Activated CD4-positive, alpha-beta T cell treated with anti-CD3 and anti-CD28 coated beads, Interleukin-10, Interleukin-2, amounts not matched to agents 100 ng/mL and 50 ng/mL, durations not matched to agents 16 hours and 8 hours (primary cell): ENCODE data around the gene CFAP65.

Source experiments
- DNase-seq: peaks from one replicate; pipeline ENCODE4 v3.0.0-alpha.2; 2020

CFAP65 gene

DNA sequence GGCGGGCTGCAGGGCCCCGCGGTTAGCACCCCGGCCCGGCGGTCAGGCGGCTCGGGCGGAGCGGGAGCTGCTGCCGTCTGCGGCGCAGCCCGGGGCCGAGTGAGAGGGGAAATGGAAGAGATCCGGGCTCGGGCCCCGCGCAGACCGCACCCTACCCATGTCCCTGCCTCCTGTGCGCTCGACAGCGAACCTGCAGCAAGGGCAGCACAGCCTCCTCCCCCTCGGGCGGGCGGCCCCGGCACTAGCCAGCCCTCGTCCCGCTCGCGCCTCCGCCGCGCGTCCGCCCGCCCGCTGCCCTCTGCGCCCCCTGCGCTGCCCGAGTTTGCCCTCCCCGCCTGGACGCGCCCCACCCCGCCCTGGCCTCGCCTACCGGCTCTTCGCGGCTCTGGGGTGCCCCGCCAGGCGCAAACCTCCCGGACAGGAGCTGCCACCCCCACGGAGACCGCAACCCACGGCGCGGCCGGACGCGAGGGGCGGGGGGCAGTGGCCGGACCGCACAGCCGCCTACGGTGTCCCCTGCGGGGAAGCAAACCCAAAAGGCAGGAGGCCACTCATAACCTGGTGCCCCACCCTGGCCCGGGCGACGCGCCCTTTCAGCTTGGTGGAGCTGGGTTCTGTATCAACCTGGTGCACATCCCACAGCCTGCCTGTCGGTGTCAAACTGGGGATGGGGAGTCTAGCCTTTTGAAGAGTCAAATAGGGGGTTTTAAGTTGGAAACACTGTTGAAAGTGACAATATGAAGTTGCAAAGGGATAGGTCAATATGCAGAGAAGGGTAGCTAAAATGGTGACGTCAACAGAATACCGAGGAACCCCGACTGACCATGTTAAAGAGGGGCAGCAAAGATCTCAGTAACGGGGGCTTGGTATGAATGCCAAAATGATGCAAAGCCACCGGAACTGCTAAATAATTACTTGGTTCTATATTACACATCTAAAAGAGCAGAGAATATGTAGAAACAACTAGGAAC lies 19.8 kb upstream of the CFAP65 start, which contains the start of gene IHH:
TSS of gene IHH (minus strand) at position 101 of the 971 bp plus-strand sequence. CDS start 454 bp downstream, outside the sequence.
- DNase-seq = no peak

DNA sequence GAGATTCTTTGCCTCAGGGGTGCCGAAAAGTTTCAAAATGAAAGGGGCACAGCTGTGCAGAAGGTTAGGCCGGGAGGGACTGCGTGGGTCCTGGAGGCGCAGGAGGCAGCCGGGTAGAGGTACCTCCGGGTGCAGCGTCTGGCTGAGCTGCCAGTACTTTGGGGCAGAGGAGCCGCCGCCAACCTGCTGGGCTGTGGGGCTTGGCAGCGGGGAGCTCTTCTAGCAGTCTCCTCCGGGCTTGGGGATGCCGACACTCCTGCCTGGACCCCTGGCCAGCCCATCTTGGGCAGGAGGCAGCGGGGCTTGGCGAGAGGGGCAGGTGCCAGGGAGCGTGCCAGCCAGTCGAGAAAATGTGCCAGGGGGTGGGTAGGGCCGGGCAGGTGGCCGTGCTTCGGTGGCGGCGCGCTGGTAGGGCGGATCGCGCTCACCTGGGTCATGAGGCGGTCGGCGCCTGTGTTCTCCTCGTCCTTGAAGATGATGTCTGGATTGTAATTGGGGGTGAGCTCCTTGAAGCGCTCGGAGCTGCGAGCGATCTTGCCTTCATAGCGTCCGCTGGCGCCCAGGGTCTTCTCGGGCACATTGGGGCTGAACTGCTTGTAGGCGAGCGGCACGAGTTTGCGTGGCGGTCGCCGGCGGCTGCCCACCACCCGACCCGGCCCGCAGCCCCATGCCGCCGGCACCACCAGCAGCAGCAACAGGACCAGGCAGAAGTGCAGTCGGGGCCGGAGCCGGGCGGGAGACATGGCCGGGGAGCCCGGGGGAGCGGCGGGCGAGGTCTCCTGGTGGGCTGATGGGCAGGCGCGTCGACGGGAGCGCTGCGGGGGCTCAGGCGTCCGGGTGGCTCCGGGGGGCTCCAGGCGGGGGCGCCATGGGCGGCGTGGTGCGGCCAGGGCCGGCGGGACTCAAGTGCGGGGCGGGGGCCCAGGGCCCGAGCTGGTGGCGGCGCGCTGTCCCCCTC lies 18.7 kb upstream of the CFAP65 start:
- peak; percentile 11 for DNase-seq

DNA sequence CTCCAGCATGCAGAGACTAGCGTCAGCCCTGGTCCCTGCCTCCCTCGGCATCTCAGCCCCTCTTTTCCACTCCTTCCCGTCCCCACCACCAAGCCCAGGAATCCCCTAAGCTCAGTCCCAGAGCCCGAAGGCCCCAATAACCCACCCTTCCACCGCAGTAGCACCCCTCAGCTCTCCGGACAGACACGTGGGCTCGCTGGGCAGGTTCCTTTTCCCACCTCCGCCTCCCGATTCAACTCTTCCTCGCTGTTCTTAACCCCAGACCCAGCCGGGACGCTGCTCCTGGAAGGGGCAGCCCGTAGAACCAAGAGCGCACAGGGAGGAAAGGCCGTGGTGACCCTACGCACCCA lies 18.0 kb upstream of the CFAP65 start:
- DNase-seq = no peak

DNA sequence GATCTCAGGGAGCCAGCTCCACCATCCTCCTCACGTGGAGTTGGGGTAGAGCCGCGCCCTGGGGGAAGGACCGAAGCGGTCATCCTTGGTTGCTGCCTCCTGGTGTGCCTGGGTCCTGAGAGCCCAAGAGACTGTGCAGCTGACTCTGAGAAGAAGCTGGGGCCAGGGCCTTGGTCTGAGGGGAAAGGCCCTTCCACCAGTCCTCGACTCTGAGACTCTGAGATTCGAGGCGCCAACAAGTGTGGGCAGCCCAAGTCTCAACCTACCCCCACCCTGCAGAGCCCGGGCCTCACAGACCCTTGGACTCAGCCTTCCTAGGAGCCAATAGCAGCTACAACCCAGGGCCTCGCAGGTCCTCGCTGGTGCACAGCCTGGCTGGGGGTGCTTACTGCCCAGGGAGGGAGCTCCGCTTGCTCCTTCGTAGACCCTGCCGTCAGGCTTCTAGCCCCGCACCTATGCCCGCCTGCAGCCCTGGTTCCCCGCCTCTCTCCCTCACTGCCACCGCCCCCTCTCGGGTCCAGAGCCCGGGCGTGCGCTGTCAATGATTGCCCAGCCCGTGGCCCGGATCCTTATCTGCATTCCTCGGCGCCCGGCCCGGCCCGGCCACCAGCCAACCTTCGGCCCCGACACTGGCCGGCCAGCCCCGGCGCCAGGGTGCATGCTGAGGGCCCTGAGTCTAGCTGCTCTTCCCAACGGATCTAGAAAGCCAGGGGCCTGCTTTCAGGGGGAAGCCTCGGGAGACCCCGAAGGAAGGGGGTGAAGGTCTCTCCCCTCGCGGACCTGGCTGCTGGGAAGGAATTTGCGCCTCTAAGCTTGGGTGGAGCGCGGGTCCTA lies 17.4 kb upstream of the CFAP65 start:
- no peak for DNase-seq

DNA sequence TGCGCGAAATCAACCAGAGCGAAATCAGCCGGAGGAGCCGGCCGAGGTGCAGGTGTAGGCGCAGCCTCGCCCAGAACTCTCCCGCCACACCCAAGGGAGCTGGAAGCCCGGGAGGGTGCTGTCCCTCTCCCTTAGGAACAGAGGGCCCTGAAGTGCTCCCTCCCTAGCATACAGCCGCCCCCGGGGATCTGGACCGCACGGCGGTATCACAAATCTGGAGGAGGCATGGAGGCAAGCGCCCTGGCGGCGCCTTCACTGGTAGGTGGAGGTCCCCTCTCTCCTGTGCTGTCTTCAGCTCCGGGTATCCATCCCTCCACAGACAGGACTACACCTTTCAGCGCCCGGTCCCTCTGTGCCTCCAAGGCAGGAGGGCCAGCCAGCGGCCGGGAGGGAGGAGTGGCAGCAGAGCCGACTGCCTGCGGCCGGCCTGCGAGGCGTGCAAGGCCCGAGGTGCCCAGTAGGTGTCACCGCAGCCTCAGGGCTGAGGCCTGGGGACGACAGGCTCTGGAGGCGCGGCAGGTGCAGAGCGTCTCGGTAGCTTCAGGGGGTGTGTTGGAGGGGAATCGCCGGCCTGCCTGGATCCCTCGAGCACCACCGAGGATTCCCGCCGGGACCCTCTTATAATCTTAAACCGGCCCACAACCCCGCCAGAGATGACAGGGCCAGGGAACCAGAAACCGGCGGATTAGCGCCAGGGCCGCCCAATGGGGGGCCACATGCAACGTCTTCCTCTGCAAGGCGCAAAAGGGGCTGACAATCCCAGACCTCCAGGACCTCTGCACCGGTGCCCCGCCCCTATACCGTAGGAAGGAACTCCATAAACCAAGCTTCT lies 16.6 kb upstream of the CFAP65 start:
- peak; percentile 86 for DNase-seq

DNA sequence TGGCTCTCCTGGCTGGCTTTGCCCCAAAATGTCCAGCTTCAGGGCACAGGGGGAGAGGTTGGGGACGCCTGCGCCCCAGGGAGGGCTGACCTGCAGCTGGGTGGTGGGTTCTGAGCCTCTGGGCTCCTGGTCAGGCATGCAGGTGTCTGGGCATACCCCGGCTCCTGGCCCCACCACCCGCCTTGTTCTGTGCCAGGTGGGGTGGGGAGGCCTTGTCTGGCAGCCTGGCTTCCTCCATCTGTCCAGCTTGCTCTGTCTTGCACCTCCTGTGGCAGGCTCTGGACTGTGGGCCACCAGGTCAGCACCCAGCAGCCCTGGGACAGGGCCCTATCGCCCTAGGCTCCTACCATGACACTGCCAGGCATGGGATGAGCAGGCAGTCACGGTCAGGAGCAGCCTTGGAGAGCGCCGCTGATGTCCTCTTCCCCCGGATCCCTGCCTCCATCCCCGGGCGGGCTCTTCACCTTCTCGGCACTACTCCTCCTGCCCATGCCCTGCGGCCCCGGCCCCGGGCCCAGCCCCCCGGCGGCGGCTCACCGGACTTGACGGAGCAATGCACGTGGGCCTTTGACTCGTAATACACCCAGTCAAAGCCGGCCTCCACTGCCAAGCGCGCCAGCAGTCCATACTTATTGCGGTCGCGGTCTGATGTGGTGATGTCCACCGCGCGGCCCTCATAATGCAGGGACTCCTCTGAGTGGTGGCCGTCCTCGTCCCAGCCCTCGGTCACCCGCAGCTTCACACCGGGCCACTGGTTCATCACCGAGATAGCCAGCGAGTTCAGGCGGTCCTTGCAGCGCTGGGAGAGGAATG lies 15.8 kb upstream of the CFAP65 start:
- no peak for DNase-seq

DNA sequence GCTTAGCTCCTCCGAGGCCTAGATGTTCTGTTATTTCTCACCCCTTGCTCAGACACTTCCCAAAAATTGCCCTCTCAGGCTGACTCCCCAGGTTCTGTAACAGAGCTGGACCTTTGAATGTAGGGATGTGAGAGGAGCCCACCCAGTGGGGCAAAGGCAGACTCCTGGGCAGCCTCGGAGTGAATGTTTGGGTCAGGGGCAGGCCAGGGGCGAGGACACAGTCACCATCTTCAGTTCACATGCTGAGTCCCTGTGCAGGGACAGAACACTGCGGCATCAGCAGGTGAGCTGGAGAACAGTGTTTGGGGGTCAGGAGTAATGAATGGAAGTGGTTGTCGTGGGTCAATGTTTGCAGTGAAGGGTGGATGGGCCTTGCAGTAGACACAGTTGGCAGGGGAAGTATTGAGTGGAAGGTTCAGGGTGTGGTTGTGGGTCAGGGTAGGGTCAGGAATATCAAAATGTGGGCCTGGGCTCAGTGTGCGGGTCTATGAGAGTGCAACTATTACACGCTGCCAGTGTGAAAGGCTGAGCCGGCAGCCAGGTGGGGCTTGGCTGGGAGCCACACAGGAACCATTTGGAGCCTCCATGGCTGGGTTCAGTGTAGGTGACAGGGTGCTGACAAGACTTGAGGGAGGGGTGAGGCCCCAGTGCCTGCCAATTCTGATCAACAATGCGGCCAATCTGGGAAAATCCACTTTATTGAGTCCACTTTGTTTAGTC lies 15.0 kb upstream of the CFAP65 start:
- no peak for DNase-seq

DNA sequence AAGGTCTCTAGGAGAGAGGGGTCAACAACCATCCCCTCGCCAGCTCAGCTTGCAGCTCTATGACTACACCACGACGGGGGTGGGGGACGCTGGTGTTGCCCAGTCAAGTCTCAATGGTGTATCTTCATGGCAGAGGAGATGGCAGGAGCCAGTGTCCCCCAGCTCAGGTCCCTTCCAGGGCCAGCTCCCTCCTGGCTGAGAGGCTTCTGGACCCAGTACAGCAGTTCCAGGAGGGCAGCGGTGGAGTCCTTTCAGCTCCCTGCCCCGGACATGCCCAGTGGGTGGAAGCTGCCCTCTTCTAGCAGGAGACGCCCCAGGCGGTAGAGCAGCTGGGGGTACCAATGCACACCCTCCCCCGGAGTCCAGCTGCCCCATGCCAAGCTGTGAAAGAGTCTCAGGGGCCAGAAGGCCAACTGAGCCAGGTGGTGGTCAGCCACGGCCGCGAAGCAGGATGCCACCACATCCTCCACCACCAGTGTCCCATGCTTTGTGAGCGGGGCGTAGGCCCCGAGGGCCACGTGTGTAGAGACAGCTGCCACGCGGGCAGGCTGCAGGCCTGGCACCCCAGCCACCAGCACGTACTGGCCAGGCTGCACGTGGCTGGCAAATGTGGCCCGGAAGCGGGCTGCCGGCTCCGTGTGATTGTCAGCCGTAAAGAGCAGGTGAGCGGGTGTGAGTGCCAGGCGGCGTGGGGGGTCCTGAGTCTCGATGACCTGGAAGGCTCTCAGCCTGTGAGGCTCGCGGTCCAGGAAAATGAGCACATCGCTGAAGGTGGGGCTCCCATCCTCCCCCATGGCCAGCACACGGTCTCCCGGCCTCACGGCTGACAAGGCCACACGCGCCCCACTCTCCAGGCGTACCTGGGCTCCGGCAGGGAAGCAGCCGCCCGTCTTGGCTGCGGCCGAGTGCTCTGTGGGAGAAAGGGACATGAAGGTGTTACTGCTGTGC lies 13.9 kb upstream of the CFAP65 start:
- no peak for DNase-seq

DNA sequence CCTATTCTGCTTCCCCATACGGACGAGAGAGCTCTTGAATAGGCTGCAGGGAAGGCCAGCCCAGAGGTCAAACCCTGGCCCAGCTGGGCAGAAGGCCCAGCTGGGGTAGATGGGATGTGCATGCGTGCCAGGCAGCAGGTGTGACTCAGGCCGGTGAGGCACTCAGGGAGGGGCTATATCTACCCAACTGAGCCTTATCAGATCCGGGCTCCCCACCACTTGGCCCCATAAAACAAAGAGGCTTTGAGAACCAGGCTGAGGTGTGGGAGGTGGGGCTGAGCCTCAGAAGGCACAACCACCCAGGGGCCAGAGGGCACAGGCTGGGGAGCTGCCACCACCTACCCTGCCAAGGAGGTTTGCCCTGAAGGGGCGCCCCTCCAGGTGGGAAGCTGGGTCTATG lies 8.0 kb upstream of the CFAP65 start:
- DNase-seq = no peak

DNA sequence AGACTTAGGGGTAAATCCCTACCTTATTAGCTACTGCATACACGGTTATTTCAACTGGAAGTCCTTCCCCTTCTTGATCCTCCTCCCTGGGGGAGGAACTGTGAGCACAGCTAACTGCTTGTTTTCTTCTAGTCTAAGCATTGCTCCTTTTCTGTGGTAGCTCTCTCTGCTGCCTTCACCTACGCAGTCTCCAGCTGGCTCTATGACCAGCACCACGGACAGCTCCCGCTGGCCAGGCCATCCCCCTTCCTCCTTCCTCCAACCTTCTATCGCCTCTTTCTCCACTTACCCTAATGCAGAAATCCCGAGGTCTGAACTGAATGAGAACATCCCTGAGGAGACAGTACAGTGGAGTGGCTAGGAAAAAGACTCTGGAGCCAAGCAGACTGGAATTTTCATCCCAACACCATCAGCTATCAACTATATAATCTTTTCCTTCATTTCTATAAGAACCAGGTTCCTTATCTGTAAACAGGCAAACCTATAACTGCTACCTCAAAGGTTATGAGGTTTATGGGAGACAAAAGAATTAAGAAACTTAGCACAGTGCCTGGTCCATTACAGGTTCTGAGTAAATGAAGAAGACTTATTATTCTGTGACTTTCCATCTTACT lies 4.7 kb upstream of the CFAP65 start:
- DNase-seq = peak; percentile 32

DNA sequence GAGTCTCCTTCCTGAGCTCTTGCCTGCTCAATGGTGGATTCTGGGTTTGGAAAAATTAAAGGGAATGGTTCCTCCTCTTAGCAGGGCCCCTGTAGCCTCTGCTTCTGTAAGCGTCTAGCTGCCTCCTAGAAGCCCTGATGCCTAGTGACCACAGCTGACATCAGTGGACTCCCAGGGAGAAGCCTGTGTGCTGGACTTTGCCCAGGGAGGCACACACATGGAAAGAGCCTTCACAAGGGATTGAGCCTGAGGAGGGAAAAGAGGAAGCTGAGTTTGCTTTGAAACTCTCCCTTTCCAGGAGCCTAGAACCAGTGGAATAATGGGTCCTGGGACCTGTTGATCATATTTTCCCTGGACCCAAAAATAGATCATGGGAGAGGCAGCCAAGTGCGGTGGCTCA lies 1.4 kb upstream of the CFAP65 start:
- no peak for DNase-seq

DNA sequence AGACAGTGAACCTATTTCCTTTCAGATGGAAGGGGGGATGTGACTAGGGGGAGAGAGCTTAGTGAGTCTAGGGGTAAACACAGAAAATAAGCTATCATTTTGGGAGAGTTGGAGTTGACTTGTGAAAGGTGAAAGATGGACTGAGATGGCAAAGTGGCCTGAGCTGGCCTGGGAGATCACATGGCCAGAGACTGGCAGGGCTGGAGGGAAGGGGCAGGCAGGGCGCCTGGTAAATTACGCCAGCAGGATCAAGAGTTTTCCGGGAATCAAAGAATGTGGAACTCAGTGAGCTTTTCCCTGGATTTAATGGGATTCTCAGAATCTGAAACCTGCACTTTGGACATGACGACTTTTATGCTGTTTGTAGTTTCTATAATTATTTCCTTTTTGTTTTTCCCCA lies 841 bp upstream of the CFAP65 start:
- DNase-seq = no peak

DNA sequence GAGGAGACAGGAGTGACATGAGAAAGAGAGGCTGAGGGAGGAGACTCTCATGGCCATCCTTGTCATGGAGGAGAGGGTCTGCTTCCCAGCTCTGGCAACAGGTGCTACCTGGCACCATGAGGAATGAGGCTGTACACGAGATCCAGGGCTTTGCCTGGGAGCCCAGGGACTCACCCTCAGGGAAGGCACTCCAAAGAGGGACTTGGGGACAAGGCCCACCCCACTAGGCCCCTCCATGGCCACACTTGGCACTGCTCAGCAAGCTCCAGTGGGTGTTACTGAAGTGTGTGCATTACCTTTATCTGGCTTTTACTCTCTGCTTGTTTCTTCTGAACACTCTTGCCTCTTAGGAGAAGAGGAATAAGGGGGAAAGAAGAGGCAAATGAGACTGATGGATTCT lies 2.7 kb downstream of the CFAP65 start:
- DNase-seq = no peak

DNA sequence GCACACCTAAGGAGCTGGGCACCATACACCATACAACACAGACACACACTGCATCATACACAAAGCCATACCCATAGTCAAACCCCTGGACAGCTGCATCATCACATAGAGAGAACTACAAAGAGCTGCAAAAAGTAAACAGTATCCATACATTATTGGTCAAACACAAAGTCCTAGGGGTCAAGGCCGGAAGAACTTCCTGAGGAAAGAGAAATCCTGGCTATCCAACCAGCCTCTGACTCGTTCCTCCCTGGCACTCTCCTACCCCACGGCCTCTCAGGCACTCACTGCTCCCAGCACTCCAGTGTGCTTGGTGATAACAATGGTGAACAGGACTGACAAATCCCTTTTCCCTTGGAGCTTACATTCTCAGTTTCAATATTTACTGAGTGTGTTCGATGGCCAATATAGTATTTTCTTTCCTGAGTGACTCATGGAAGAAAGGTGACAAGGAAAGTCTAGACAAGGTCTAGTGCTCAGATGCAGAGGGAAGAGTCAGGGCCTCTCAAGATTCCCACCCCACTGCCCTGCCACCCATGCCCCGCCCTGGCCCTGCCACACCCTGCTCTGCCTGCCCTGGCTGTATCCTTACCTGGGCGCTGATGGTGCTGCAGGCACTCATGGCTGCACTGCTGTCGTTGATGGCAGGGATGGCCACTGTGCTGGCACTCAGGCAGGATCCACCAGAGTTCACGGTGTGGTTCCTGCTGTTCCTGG lies 3.4 kb downstream of the CFAP65 start:
- DNase-seq = no peak

DNA sequence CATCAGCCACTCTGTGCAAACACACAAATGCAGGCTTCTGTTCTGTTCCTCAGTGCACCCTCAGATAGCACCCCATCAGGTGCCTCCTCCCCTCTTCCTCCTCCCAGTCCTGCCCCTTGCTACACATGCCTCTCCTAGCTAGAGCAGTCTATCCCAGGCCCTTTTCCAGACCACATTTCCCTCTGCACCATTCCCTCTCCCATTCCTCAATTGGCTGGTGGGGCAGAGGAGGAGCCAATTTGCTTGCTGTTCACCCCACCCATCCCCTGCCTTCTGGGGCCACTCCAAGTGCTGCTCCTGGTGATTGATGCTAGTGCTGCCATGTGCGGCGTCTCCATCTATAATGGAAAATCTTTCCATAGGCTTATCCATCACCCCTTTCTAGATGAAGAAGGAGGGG lies 5.4 kb downstream of the CFAP65 start:
- DNase-seq = no peak

DNA sequence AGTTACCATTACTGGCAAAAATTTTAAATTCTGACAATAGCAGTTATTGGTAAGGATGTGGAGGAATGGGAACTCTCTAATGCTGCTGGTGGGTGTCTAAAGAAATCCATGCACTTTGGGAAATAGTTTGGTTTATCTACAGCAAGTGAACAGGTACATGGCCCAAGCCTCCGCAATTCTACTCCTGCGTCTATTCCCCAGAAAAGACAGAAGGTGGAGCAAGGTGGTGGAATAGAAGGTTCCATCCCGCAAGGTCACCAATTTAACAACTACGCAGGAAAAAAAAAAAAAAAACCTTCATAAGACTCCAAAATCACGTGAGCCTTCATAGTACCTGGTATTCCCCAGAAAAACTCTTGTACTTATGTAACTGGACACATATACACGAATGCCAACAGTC lies 6.5 kb downstream of the CFAP65 start:
- DNase-seq = no peak

DNA sequence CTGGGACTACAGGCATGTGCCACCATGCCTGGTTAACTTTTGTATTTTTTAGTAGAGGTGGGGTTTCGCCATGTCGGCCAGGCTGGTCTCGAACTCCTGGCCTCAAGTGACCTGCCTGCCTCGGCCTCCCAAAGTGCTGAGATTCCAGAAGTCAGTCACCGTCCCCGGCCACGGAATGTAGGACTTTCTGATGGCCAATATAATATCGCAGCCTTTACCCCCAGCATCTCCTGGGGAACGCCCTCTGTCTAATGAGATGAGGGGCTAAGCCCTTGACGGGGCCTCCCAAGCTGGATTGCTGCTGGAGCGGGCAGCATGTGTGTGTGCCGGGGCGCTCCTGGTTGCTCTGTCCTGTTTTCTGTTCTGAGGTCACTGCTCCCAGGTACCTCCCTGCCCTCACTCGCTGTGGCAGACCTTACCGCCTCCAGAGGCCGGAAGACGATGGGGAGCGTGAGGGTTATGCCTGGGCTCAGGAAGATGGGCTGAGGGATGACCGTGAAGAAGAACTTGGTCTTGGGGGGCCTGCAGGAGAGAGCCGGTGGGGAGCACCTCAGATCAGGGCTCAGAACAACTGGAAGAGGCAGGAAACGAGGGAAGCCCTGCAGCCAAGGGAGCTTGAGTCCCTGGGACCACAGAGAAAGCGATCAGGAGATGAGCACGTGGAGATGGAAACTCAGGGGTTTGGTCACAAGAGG lies 9.1 kb downstream of the CFAP65 start:
- no peak for DNase-seq
